Lung microvascular endothelial cell (primary cell): ENCODE data around the gene TBX4. TPM values are rescaled to one million over a fixed set of nuclear protein-coding genes. Genes with fewer than 3 reads are reported as not detected.
"Not testable (repeated sequence)": the region's sequence is repeated elsewhere in the genome, so short reads cannot be mapped to it uniquely, and the experiment has no call there.

Source experiments
- DNase-seq, 2 donors: peaks; one replicate each; pipeline versions ENCODE4 v3.0.0 to v3.0.0-alpha.2; 2010; ENCODE audit warnings: low read depth in 2 of 2
- total RNA-seq: library from RNA; depleted of rRNA; stranded (reverse); fragments of >200 nt; gene quantifications from 2 replicates; pipeline ENCODE4 v1.2.1, GENCODE V29; 2014

TBX4 gene
- total RNA-seq, 1 donor from 2014 or later = not detected

DNA sequence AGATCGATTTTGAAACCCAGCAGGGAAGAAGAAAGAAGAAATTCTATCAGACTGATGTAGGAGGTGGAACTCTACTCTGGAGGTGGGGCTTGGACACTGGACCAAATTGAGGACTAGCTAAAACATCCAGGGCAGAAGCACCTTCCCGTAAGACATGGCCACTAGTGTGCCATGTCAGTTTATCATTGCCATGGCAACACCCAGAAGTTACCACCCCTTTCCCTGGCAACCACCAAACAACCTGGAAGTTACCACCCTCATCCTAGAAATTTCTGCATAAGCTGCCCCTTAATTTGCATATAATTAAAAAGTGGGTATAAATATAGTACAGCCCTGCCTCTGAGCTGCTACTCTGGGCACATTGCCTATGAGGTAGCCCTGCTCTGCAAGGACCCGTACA lies 72.1 kb downstream of the TBX4 start:
- DNase-seq = no peak

GRCh38 chr17:61527441-61527840 lies 75.2 kb downstream of the TBX4 start:
- not testable (repeated sequence) for DNase-seq

- DNase-seq = no peak
Measured at GRCh38 chr17:61528171-61528570, 75.9 kb downstream of the TBX4 start.

DNA sequence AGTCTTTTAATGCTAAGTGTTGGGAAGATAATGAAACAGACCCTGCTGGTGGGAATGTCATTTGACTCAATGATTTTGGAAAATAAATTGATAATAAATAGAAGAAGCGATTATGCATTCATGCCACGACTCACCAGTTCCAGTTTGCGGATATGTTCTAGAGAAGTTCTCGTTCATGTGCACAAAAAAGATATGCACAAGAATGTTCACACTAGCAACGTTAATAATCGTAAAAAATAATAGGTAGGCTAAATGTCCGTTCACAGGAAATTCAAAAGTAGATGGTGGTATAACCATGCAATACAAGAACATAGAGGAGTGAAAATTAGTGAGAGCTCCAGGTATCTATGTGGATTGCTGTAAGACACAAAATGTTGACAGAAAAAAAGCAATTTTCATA lies 79.0 kb downstream of the TBX4 start:
- no peak for DNase-seq

DNA sequence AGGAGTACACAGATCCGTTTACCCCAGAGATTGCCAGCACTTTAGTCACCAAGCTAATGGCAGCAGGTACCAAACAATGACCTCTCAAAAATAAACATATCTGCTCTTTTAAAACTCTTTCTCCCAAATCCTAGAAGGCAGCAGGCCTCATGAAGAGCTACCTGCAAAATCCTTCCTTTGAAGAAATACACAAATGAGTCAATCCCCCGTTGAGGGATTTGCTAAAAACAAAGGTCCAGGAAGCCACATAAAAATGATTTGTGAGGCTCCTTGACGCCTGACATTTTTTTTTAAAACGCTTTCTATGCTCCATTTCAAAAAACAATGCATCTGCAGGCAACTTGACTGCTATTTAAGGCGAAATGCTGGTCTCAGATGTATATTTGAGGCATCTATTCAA lies 80.6 kb downstream of the TBX4 start:
- DNase-seq = no peak

DNA sequence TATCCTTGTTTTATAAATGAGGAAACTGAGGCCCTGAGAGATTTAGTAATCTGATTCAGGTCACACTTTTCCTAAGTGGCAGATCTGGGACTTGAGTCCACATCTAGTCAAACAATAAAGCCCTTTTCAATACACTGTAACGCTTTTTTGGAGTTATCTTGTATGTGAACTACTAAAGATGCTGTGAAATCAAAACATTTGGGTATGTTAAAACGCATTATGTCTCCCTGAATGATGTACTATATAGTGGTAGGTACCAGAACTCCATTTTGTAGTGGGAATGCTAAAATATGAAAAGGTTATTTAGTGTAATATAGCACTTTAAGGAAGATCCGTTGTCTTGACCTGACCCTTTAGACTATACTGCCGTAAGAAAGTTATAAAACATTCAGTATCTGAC lies 81.6 kb downstream of the TBX4 start:
- no peak for DNase-seq

- no peak for DNase-seq
Measured at GRCh38 chr17:61534414-61534813, 82.2 kb downstream of the TBX4 start.

Other genes starting within 250 kb of the TBX4 start
- gene TBX2, start 52.6 kb upstream of the TBX4 start, total RNA-seq = under 0.01 TPM in 2 replicates
- gene NACA2, start 138.8 kb downstream of the TBX4 start, total RNA-seq = not detected in 2 replicates